GM12873 (cell line): Measurements from ENCODE around the gene SFTPB.

Experiments
- CTCF ChIP-seq: IDR thresholded peaks from 2 replicates; pipeline ENCODE4 v1.5.1; 2012; ENCODE audit warnings: low read depth, mild to moderate bottlenecking, moderate library complexity, low read length, control low read depth; ENCODE audit not compliant: insufficient read depth; ENCODE audit errors: missing control alignments

SFTPB gene

GRCh38 chr2:85665264-85665937 is 2.6 kb downstream of the SFTPB start:
- TF ChIP-seq CTCF = no peak

- TF ChIP-seq CTCF = no peak
Measured at GRCh38 chr2:85663594-85664565, 4.1 kb downstream of the SFTPB start.

- TF ChIP-seq CTCF = no peak
Measured at GRCh38 chr2:85662899-85663593, 5.0 kb downstream of the SFTPB start.

- TF ChIP-seq CTCF = no peak
Measured at GRCh38 chr2:85661139-85661858, 6.7 kb downstream of the SFTPB start.

- no peak for TF ChIP-seq CTCF
Measured at GRCh38 chr2:85660725-85661124, 7.3 kb downstream of the SFTPB start.

GRCh38 chr2:85659324-85659981 is 8.5 kb downstream of the SFTPB start:
- TF ChIP-seq CTCF = no peak
